A673 (cell line): ENCODE measurements around the gene FOLR3. TPM values are rescaled to one million over a fixed set of nuclear protein-coding genes. Genes with fewer than 3 reads are reported as not detected.

Experiments
- BruUV-seq: library from RNA; stranded (reverse); fragments of 400-500 nt; replicated peaks from 2 replicates; lab custom pipeline; 2021; lab: Mats Ljungman, UMichigan
- CTCF ChIA-PET: fragments of 300-600 bp; sonication (Branson Sonifier 250); formaldehyde crosslinking; loops from one replicate; lab custom pipeline; 2022; ENCODE audit warnings: antibody characterized with exemption; lab: Charles Lee
- POLR2A ChIA-PET: fragments of 300-600 bp; sonication (Branson Sonifier 250); formaldehyde crosslinking; loops from one replicate; lab custom pipeline; 2022; ENCODE audit warnings: antibody characterized with exemption; ENCODE audit not compliant: low non-redundant PET; lab: Charles Lee
- DNase-seq: peaks from one replicate; pipeline ENCODE4 v3.0.0-alpha.2; 2015; ENCODE audit warnings: low spot score
- H3K27ac ChIP-seq: fragments of 200-600 bp; sonication (generic); 2 replicates; pipeline ENCODE4 v1.5.1; 2016; ENCODE audit warnings: mixed run types, low read depth, mild to moderate bottlenecking, mixed read lengths, antibody characterized with exemption, low read length; ENCODE audit not compliant: poor library complexity, severe bottlenecking
- H3K27me3 ChIP-seq: fragments of 200-600 bp; sonication (generic); replicated peaks from 2 replicates; pipeline ENCODE4 v1.6.1; 2017; ENCODE audit warnings: mixed run types, low read depth, mild to moderate bottlenecking, mixed read lengths, antibody characterized with exemption, low read length; ENCODE audit not compliant: insufficient read depth, poor library complexity
- H3K36me3 ChIP-seq: fragments of 200-600 bp; sonication (generic); 2 replicates; pipeline ENCODE4 v1.6.1; 2016; ENCODE audit warnings: mixed run types, mild to moderate bottlenecking, mixed read lengths, antibody characterized with exemption, low read length; ENCODE audit not compliant: insufficient read depth, poor library complexity, severe bottlenecking
- H3K4me1 ChIP-seq: fragments of 200-600 bp; sonication (generic); 2 replicates; pipeline ENCODE4 v1.6.1; 2017; ENCODE audit warnings: mixed run types, mild to moderate bottlenecking, mixed read lengths, antibody characterized with exemption, low read length; ENCODE audit not compliant: insufficient read depth, poor library complexity, severe bottlenecking
- H3K4me3 ChIP-seq: fragments of 200-600 bp; sonication (generic); 2 replicates; pipeline ENCODE4 v1.5.1; 2016; ENCODE audit warnings: low read depth, mixed run types, mild to moderate bottlenecking, mixed read lengths, low read length; ENCODE audit not compliant: poor library complexity, severe bottlenecking
- H3K9me3 ChIP-seq: fragments of 200-600 bp; sonication (generic); 2 replicates; pipeline ENCODE4 v1.6.1; 2016; ENCODE audit warnings: mixed run types, low read depth, mild to moderate bottlenecking, mixed read lengths, antibody characterized with exemption, low read length; ENCODE audit not compliant: poor library complexity, severe bottlenecking
- CTCF ChIP-seq: fragments of 300-800, 200-600 bp; sonication (generic); conservative IDR thresholded peaks from 2 replicates; pipeline ENCODE4 v1.5.1; 2017; ENCODE audit warnings: low read depth, mild to moderate bottlenecking, antibody characterized with exemption, low read length, moderate library complexity, mixed read lengths
- EZH2 ChIP-seq: fragments of 200-600 bp; sonication (generic); IDR thresholded peaks from 2 replicates; pipeline ENCODE4 v1.6.1; 2017; ENCODE audit warnings: borderline replicate concordance, low read depth, mild to moderate bottlenecking, mixed read lengths, antibody characterized with exemption, low read length; ENCODE audit not compliant: poor library complexity, severe bottlenecking
- intact Hi-C: fragments of 100-400 bp; cut with micrococcal nuclease; formaldehyde crosslinking; loops from one replicate; pipeline ENCODE4 v1.10.0; 2022; ENCODE audit not compliant: unreplicated experiment
- total RNA-seq: library from RNA; stranded (reverse); gene quantifications from 2 replicates; pipeline ENCODE4 v1.2.3, GENCODE V29; 2021

The FOLR3 gene
- total RNA-seq, 1 experiment from 2014 or later: not detected

- Histone ChIP-seq H3K4me3 (no peak overlapping the region), H3K36me3 (no peaks in the 10 kb centered on the region), H3K9me3 (no peaks in the 10 kb centered on the region), H3K27ac (no peak overlapping the region), H3K4me1 (no peaks in the 10 kb centered on the region), H3K27me3 (no peaks in the 10 kb centered on the region)
- ChIA-PET POLR2A (interaction anchor here (0.5 kb wide), 1 partner anchor 1547 kb away, joined by 9 read pairs; no protein-coding TSS in a partner anchor), CTCF (no interaction called here)
- TF ChIP-seq CTCF: no peak
- no TSS peak for BruUV-seq
- DNase-seq: no peak
- intact Hi-C loops: no loop called here
Measured at GRCh38 chr11:72173291-72173690, 37.8 kb downstream of the FOLR3 start.

- no peaks in the 10 kb centered on the region for H3K27me3 ChIP-seq
- no TSS peak for BruUV-seq
- H3K9me3 ChIP-seq: no peaks in the 10 kb centered on the region
- H3K4me3 ChIP-seq: no peak overlapping the region
- no peaks in the 10 kb centered on the region for H3K4me1 ChIP-seq
- H3K36me3 ChIP-seq: no peaks in the 10 kb centered on the region
- POLR2A ChIA-PET: no interaction called here
- TF ChIP-seq CTCF (no peak), EZH2 (no peak)
- no peak for DNase-seq
- intact Hi-C loops: no loop called here
- no peak overlapping the region for H3K27ac ChIP-seq
- CTCF ChIA-PET: no interaction called here
Measured at GRCh38 chr11:72174302-72175070, 39.0 kb downstream of the FOLR3 start.

DNA sequence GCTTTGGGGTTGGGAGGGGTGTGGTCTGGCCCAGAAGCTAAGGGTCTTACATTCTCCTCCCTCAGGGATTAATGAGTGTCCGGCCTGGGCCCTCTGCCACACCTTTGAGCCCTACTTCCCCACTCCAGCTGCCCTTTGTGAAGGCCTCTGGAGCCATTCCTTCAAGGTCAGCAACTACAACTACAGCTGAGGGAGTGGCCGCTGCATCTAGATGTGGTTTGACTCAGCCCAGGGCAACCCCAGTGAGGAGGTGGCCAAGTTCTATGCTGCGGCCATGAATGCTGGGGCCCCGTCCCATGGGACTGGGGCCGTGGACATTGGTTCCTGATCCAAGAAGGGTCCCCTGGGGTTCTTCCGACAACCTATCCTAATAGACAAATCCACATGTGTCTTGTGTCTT, 42.1 kb downstream of the FOLR3 start:
- no peak overlapping the region for H3K4me3 ChIP-seq
- no peaks in the 10 kb centered on the region for H3K4me1 ChIP-seq
- H3K36me3 ChIP-seq: no peaks in the 10 kb centered on the region
- intact Hi-C loops: no loop called here
- no peaks in the 10 kb centered on the region for H3K9me3 ChIP-seq
- no peak overlapping the region for H3K27ac ChIP-seq
- BruUV-seq: no TSS peak
- ChIA-PET POLR2A (no interaction called here), CTCF (no interaction called here)
- DNase-seq: no peak
- TF ChIP-seq EZH2 (no peak), CTCF (no peak)
- no peaks in the 10 kb centered on the region for H3K27me3 ChIP-seq
